Measurements from ENCODE around the gene CHRND. TPM values are rescaled to one million over a fixed set of nuclear protein-coding genes. Genes with fewer than 3 reads are reported as not detected.

The CHRND gene
- total RNA-seq, 1 experiment from 2014 or later = not detected

DNA sequence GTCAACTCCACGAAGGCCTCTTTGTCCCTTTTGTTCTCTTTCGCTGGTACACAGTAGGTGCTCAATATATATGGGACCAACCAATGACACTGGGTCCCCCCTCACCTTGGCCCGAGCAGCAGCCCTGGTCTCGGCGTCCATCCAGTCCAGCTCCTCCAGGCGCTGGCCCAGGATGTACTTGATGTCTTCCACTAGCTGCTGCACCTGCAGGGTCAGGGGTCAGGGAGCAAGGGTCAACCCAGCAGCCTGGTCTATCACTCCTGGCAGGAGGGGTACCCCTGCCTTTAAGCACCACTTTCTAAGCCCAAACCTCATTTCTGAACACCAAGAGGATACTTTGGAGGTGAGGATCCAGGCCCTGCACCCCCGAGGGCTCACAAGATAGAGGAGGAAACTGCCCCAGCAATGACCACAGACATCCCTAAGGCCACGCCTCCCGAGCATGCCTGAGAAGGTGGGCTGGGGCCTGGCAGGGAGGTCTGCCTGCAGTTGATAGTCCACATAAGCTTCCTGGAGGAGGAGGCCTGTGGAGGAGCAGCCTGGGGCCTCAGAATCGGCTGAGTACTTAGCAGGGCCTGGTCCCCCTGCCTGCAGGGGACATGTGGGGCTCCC lies 42.5 kb upstream of the CHRND start (continued):
- no peak for TF ChIP-seq MYBL2 (CRISPR knock-in tag; IDR thresholded peaks at IDR 0.05)
- TF ChIP-seq IRF2 (CRISPR knock-in tag; IDR thresholded peaks at IDR 0.05; ENCODE audit: borderline replicate concordance, low read depth) = no peak
- TF ChIP-seq NR3C1 (CRISPR knock-in tag; conservative IDR thresholded peaks at IDR 0.05; ENCODE audit: low read depth) = no peak

DNA sequence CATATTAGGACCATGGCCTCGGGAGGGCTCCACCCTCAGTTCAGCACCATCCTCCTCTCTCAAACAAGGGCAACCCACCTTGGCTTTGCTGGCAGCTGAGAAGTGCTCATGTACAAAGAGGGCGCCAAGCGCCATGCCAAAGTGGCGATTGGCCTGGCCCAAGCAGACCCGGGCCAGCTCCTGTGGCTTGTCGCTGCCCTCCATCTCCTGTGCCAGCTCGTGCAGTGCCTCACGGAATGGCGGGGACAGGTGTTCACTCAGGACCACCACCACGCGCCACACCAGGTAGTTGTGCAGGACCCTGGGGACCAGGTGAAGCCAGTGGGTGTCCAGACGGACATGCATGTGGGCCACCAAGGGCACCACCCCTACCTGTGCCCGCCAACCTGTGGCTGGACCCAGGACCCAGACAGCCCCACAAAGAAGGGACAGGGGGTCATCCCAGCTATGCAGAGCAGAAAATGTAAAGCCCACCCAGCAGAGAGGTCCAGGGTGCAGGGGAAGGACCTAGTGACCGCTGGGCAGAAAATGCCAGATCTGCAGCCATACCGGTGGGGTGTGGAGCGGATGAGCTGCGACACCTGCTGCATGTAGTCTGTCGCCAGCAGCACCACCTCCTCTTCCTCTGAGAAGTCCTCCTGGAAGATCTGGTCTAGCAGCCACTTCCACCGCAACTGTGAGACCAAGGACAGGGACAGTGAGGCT lies 41.9 kb upstream of the CHRND start:
- DNase-seq (ENCODE audit: low spot score) (peak; percentile 5), ATAC-seq (no peak)
- Mint-ChIP-seq H3K9me3 (no peaks in the 10 kb centered on the region), H3K36me3 (no peaks in the 10 kb centered on the region), H3K27ac (no peak overlapping the region), H3K4me1 (peaks cover 11% of the 10 kb centered on the region), H3K27me3 (ENCODE audit: low read depth) (peaks cover 56% of the 10 kb centered on the region), H3K4me3 (no peak overlapping the region)
- TF ChIP-seq JUN (CRISPR knock-in tag; IDR thresholded peaks at IDR 0.05) = no peak
- TF ChIP-seq, protein P1, sequence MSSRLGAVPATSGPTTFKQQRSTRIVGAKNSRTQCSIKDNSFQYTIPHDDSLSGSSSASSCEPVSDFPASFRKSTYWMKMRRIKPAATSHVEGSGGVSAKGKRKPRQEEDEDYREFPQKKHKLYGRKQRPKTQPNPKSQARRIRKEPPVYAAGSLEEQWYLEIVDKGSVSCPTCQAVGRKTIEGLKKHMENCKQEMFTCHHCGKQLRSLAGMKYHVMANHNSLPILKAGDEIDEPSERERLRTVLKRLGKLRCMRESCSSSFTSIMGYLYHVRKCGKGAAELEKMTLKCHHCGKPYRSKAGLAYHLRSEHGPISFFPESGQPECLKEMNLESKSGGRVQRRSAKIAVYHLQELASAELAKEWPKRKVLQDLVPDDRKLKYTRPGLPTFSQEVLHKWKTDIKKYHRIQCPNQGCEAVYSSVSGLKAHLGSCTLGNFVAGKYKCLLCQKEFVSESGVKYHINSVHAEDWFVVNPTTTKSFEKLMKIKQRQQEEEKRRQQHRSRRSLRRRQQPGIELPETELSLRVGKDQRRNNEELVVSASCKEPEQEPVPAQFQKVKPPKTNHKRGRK (CRISPR knock-in tag; IDR thresholded peaks at IDR 0.05; ENCODE audit: borderline replicate concordance) = no peak
- TF ChIP-seq, protein P2, sequence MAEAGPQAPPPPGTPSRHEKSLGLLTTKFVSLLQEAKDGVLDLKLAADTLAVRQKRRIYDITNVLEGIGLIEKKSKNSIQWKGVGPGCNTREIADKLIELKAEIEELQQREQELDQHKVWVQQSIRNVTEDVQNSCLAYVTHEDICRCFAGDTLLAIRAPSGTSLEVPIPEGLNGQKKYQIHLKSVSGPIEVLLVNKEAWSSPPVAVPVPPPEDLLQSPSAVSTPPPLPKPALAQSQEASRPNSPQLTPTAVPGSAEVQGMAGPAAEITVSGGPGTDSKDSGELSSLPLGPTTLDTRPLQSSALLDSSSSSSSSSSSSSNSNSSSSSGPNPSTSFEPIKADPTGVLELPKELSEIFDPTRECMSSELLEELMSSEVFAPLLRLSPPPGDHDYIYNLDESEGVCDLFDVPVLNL (CRISPR knock-in tag; IDR thresholded peaks at IDR 0.05; ENCODE audit: borderline replicate concordance, low read depth) = no peak
- TF ChIP-seq CREM (CRISPR knock-in tag; IDR thresholded peaks at IDR 0.05) = no peak
- no peak for TF ChIP-seq NR2C2 (CRISPR knock-in tag; IDR thresholded peaks at IDR 0.05)
- TF ChIP-seq, protein P3, sequence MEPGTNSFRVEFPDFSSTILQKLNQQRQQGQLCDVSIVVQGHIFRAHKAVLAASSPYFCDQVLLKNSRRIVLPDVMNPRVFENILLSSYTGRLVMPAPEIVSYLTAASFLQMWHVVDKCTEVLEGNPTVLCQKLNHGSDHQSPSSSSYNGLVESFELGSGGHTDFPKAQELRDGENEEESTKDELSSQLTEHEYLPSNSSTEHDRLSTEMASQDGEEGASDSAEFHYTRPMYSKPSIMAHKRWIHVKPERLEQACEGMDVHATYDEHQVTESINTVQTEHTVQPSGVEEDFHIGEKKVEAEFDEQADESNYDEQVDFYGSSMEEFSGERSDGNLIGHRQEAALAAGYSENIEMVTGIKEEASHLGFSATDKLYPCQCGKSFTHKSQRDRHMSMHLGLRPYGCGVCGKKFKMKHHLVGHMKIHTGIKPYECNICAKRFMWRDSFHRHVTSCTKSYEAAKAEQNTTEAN (CRISPR knock-in tag; IDR thresholded peaks at IDR 0.05) = no peak
- TF ChIP-seq NR1H2 (CRISPR knock-in tag; IDR thresholded peaks at IDR 0.05) = no peak
- TF ChIP-seq, protein P4, sequence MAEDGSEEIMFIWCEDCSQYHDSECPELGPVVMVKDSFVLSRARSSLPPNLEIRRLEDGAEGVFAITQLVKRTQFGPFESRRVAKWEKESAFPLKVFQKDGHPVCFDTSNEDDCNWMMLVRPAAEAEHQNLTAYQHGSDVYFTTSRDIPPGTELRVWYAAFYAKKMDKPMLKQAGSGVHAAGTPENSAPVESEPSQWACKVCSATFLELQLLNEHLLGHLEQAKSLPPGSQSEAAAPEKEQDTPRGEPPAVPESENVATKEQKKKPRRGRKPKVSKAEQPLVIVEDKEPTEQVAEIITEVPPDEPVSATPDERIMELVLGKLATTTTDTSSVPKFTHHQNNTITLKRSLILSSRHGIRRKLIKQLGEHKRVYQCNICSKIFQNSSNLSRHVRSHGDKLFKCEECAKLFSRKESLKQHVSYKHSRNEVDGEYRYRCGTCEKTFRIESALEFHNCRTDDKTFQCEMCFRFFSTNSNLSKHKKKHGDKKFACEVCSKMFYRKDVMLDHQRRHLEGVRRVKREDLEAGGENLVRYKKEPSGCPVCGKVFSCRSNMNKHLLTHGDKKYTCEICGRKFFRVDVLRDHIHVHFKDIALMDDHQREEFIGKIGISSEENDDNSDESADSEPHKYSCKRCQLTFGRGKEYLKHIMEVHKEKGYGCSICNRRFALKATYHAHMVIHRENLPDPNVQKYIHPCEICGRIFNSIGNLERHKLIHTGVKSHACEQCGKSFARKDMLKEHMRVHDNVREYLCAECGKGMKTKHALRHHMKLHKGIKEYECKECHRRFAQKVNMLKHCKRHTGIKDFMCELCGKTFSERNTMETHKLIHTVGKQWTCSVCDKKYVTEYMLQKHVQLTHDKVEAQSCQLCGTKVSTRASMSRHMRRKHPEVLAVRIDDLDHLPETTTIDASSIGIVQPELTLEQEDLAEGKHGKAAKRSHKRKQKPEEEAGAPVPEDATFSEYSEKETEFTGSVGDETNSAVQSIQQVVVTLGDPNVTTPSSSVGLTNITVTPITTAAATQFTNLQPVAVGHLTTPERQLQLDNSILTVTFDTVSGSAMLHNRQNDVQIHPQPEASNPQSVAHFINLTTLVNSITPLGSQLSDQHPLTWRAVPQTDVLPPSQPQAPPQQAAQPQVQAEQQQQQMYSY (CRISPR knock-in tag; IDR thresholded peaks at IDR 0.05) = no peak
- TF ChIP-seq, protein P5, sequence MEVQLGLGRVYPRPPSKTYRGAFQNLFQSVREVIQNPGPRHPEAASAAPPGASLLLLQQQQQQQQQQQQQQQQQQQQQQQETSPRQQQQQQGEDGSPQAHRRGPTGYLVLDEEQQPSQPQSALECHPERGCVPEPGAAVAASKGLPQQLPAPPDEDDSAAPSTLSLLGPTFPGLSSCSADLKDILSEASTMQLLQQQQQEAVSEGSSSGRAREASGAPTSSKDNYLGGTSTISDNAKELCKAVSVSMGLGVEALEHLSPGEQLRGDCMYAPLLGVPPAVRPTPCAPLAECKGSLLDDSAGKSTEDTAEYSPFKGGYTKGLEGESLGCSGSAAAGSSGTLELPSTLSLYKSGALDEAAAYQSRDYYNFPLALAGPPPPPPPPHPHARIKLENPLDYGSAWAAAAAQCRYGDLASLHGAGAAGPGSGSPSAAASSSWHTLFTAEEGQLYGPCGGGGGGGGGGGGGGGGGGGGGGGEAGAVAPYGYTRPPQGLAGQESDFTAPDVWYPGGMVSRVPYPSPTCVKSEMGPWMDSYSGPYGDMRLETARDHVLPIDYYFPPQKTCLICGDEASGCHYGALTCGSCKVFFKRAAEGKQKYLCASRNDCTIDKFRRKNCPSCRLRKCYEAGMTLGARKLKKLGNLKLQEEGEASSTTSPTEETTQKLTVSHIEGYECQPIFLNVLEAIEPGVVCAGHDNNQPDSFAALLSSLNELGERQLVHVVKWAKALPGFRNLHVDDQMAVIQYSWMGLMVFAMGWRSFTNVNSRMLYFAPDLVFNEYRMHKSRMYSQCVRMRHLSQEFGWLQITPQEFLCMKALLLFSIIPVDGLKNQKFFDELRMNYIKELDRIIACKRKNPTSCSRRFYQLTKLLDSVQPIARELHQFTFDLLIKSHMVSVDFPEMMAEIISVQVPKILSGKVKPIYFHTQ (CRISPR knock-in tag; IDR thresholded peaks at IDR 0.05) = no peak
- TF ChIP-seq SP1 (CRISPR knock-in tag; conservative IDR thresholded peaks at IDR 0.05) = no peak
- TF ChIP-seq, protein P6, sequence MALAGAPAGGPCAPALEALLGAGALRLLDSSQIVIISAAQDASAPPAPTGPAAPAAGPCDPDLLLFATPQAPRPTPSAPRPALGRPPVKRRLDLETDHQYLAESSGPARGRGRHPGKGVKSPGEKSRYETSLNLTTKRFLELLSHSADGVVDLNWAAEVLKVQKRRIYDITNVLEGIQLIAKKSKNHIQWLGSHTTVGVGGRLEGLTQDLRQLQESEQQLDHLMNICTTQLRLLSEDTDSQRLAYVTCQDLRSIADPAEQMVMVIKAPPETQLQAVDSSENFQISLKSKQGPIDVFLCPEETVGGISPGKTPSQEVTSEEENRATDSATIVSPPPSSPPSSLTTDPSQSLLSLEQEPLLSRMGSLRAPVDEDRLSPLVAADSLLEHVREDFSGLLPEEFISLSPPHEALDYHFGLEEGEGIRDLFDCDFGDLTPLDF (CRISPR knock-in tag; IDR thresholded peaks at IDR 0.05) = no peak
- TF ChIP-seq, protein P7, sequence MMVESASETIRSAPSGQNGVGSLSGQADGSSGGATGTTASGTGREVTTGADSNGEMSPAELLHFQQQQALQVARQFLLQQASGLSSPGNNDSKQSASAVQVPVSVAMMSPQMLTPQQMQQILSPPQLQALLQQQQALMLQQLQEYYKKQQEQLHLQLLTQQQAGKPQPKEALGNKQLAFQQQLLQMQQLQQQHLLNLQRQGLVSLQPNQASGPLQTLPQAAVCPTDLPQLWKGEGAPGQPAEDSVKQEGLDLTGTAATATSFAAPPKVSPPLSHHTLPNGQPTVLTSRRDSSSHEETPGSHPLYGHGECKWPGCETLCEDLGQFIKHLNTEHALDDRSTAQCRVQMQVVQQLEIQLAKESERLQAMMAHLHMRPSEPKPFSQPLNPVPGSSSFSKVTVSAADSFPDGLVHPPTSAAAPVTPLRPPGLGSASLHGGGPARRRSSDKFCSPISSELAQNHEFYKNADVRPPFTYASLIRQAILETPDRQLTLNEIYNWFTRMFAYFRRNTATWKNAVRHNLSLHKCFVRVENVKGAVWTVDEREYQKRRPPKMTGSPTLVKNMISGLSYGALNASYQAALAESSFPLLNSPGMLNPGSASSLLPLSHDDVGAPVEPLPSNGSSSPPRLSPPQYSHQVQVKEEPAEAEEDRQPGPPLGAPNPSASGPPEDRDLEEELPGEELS (CRISPR knock-in tag; IDR thresholded peaks at IDR 0.05) = no peak
- TF ChIP-seq CBFB (CRISPR knock-in tag; IDR thresholded peaks at IDR 0.05; ENCODE audit: low read depth) = no peak
- TF ChIP-seq SMAD3 (CRISPR knock-in tag; IDR thresholded peaks at IDR 0.05; ENCODE audit: borderline replicate concordance) = no peak
- CTCF ChIA-PET = interaction anchor here (1.0 to 1.5 kb wide), 2 partner anchors 28 to 40 kb away, joined by 3 read pairs; no protein-coding TSS in a partner anchor
- POLR2A ChIA-PET = interaction anchor here (1.4 kb wide), 1 partner anchor 11 kb away, joined by 3 read pairs; no protein-coding TSS in a partner anchor
